GM23338 (cell line): ENCODE data around the gene PAFAH2. TPM values are rescaled to one million over a fixed set of nuclear protein-coding genes. Genes with fewer than 3 reads are reported as not detected.

ENCODE experiments used
- ATAC-seq: fragments of 200-7000 bp; cut with Tn5 transposase; 3 replicates; pipeline ENCODE4 v1.9.1; 2020
- DNase-seq: peaks from one replicate; pipeline ENCODE4 v3.0.0-alpha.2; 2015; ENCODE audit warnings: low spot score
- H2AFZ ChIP-seq: fragments of 200-600 bp; sonication (generic); 2 replicates; pipeline ENCODE4 v1.8.0; 2016; ENCODE audit warnings: antibody characterized with exemption, mild to moderate bottlenecking, moderate library complexity
- H3F3A ChIP-seq: fragments of 200-600 bp; sonication (generic); replicated peaks from 2 replicates; pipeline ENCODE4 v1.8.0; 2017; ENCODE audit warnings: antibody characterized with exemption, mixed run types, low read depth
- H3K27ac ChIP-seq: fragments of 200-600 bp; sonication (generic); 2 replicates; pipeline ENCODE4 v1.6.1; 2016; ENCODE audit warnings: low read depth
- H3K27me3 ChIP-seq: fragments of 200-600 bp; sonication (generic); 2 replicates; pipeline ENCODE4 v1.8.0; 2016; ENCODE audit warnings: mild to moderate bottlenecking, mixed run types, moderate library complexity; ENCODE audit not compliant: insufficient read depth
- H3K36me3 ChIP-seq: fragments of 200-600 bp; sonication (generic); 2 replicates; pipeline ENCODE4 v1.8.0; 2016; ENCODE audit warnings: mild to moderate bottlenecking; ENCODE audit not compliant: insufficient read depth
- H3K4me1 ChIP-seq: fragments of 200-600 bp; sonication (generic); 2 replicates; pipeline ENCODE4 v1.8.0; 2016; ENCODE audit warnings: mild to moderate bottlenecking, moderate library complexity; ENCODE audit not compliant: insufficient read depth
- H3K4me2 ChIP-seq: fragments of 200-600 bp; sonication (generic); 2 replicates; pipeline ENCODE4 v1.7.1; 2017; ENCODE audit warnings: mixed run types
- H3K4me3 ChIP-seq: fragments of 200-600 bp; sonication (generic); 2 replicates; pipeline ENCODE4 v1.6.1; 2016; ENCODE audit warnings: mixed run types
- H3K79me2 ChIP-seq: fragments of 200-600 bp; sonication (generic); replicated peaks from 2 replicates; pipeline ENCODE4 v1.8.0; 2017; ENCODE audit warnings: mild to moderate bottlenecking; ENCODE audit not compliant: insufficient read depth
- H3K9me2 ChIP-seq: fragments of 200-600 bp; sonication (generic); 2 replicates; pipeline ENCODE4 v1.8.0; 2017; ENCODE audit not compliant: insufficient read depth
- H4K20me1 ChIP-seq: fragments of 200-600 bp; sonication (generic); replicated peaks from 2 replicates; pipeline ENCODE4 v1.8.0; 2017; ENCODE audit warnings: mild to moderate bottlenecking; ENCODE audit not compliant: insufficient read depth
- H3K27ac Mint-ChIP-seq: 2 replicates; pipeline ENCODE4 v1.8.0; 2020; ENCODE audit warnings: inconsistent platforms, mild to moderate bottlenecking, moderate library complexity, mixed read lengths
- H3K27me3 Mint-ChIP-seq: 3 replicates; pipeline ENCODE4 v1.8.0; 2022; ENCODE audit warnings: low read depth, mild to moderate bottlenecking, moderate library complexity, mixed read lengths, inconsistent platforms; ENCODE audit not compliant: insufficient read depth, poor library complexity
- H3K36me3 Mint-ChIP-seq: 3 replicates; pipeline ENCODE4 v1.8.0; 2021; ENCODE audit warnings: low read depth, mild to moderate bottlenecking, inconsistent platforms, moderate library complexity, mixed read lengths
- H3K4me1 Mint-ChIP-seq: 3 replicates; pipeline ENCODE4 v1.8.0; 2020; ENCODE audit warnings: mild to moderate bottlenecking, inconsistent platforms, mixed read lengths
- H3K4me3 Mint-ChIP-seq: 3 replicates; pipeline ENCODE4 v1.8.0; 2021; ENCODE audit warnings: moderate library complexity, mild to moderate bottlenecking, inconsistent platforms, mixed read lengths
- H3K9me3 Mint-ChIP-seq: 3 replicates; pipeline ENCODE4 v1.8.0; 2020; ENCODE audit warnings: moderate library complexity, mild to moderate bottlenecking, inconsistent platforms, mixed read lengths
- CREB1 ChIP-seq: fragments of 250-450 bp; sonication (Bioruptor Pico); IDR thresholded peaks from 2 replicates; pipeline ENCODE4 v1.5.0; 2020; ENCODE audit warnings: low read depth, mild to moderate bottlenecking, moderate library complexity
- EZH2 ChIP-seq: fragments of 200-600 bp; sonication (generic); IDR thresholded peaks from one replicate; pipeline ENCODE4 v1.8.0; 2017; ENCODE audit warnings: antibody characterized with exemption, mild to moderate bottlenecking, low read depth; ENCODE audit not compliant: unreplicated experiment
- EZH2phosphoT487 ChIP-seq: fragments of 200-600 bp; sonication (generic); IDR thresholded peaks from one replicate; pipeline ENCODE4 v1.8.1; 2018; ENCODE audit warnings: antibody characterized with exemption; ENCODE audit not compliant: unreplicated experiment
- STAT1 ChIP-seq: IDR thresholded peaks from one replicate; pipeline ENCODE4 v1.6.1; 2016; ENCODE audit warnings: antibody characterized with exemption; ENCODE audit not compliant: unreplicated experiment
- ZNF114 ChIP-seq: fragments of 250-450 bp; sonication (Bioruptor Pico); IDR thresholded peaks from 2 replicates; pipeline ENCODE4 v1.5.0; 2020; ENCODE audit warnings: mild to moderate bottlenecking, moderate library complexity
- polyA plus RNA-seq: library from polyadenylated mRNA; unstranded; fragments of >200 nt; fragmentation: Nextera tagmentation; extraction: Ambion mirVana; gene quantifications from 2 replicates; pipeline ENCODE4 v1.2.1, GENCODE V29; 2016
- total RNA-seq: library from RNA; depleted of rRNA; stranded (reverse); fragments of >200 nt; shearing (Covaris generic); gene quantifications from 2 replicates; pipeline ENCODE4 v1.2.3, GENCODE V29; 2014
- TF ChIP-seq, protein P1 (sequence below): IDR thresholded peaks from one replicate; pipeline ENCODE4 v1.6.1; 2018; ENCODE audit warnings: antibody characterized with exemption; ENCODE audit not compliant: unreplicated experiment
- TF ChIP-seq, protein P2 (sequence below): IDR thresholded peaks from 2 replicates; pipeline ENCODE4 v1.6.1; 2016; ENCODE audit warnings: antibody characterized with exemption
- TF ChIP-seq, protein P3 (sequence below): fragments of 250-450 bp; sonication (Bioruptor Pico); IDR thresholded peaks from 2 replicates; pipeline ENCODE4 v1.5.0; 2020; ENCODE audit warnings: mild to moderate bottlenecking, moderate library complexity

PAFAH2 gene
- total and polyA plus RNA-seq, 2 experiments from 2014 or later = 5.7 to 10.3 TPM

DNA sequence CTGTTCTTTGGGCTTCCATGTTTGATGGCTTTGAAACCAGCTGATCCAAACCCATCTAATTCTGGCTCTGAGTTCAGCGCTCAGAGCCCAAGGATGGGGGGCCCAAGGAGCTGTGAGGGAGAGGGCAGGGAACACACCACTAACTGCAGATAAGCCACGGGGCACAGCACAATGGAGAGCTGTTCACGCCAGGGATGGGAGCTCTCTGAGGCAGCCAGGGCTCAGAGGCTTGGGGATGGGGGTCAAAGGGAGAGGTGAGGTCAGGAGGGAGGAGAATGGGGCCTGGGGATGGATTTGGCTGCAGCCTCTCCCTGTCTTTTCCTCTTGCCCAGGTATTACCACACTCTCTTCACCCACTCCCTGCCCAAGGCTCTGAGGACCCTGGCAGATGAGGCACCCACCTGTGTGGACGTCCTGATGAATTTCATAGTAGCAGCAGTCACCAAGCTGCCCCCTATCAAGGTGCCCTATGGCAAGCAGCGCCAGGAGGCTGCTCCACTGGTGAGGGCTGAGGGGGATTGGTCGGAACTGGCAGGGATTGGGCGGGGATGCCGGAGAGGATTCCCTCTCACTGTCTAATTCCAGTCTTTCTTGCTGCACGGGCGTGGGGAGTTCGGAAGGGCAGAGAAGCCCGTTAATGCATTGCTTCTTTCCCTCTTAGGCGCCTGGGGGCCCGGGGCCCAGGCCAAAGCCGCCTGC lies 36.8 kb upstream of the PAFAH2 start:
- H3K4me3 Mint-ChIP-seq = peak overlapping the region; percentile 84
- Histone ChIP-seq H3K4me1 (peaks cover 6% of the 10 kb centered on the region; the same call in 1 of the 2 replicates), H3K4me2 (peak overlapping the region; percentile 100), H3K9me2 (no peaks in the 10 kb centered on the region), H3K36me3 (no peaks in the 10 kb centered on the region), H4K20me1 (no peaks in the 10 kb centered on the region), H3K4me3 (peak overlapping the region; percentile 98), H3K27me3 (peaks cover 27% of the 10 kb centered on the region), H3K27ac (no peak overlapping the region), H3K79me2 (no peaks in the 10 kb centered on the region), H2AFZ (peak overlapping the region; percentile 99), H3F3A (no peaks in the 10 kb centered on the region)
- H3K36me3 Mint-ChIP-seq = no peaks in the 10 kb centered on the region
- peak; percentile 37 for DNase-seq
- no peaks in the 10 kb centered on the region; the same call in 2 of the 3 replicates for H3K9me3 Mint-ChIP-seq
- peak; percentile 28 for ATAC-seq
- peaks cover 31% of the 10 kb centered on the region for H3K27me3 Mint-ChIP-seq
- H3K4me1 Mint-ChIP-seq = peaks cover 5% of the 10 kb centered on the region; the same call in 2 of the 3 replicates
- TF ChIP-seq ZNF114 (CRISPR knock-in tag) (no peak), EZH2 (peak; percentile 34)
- TF ChIP-seq, protein P1, sequence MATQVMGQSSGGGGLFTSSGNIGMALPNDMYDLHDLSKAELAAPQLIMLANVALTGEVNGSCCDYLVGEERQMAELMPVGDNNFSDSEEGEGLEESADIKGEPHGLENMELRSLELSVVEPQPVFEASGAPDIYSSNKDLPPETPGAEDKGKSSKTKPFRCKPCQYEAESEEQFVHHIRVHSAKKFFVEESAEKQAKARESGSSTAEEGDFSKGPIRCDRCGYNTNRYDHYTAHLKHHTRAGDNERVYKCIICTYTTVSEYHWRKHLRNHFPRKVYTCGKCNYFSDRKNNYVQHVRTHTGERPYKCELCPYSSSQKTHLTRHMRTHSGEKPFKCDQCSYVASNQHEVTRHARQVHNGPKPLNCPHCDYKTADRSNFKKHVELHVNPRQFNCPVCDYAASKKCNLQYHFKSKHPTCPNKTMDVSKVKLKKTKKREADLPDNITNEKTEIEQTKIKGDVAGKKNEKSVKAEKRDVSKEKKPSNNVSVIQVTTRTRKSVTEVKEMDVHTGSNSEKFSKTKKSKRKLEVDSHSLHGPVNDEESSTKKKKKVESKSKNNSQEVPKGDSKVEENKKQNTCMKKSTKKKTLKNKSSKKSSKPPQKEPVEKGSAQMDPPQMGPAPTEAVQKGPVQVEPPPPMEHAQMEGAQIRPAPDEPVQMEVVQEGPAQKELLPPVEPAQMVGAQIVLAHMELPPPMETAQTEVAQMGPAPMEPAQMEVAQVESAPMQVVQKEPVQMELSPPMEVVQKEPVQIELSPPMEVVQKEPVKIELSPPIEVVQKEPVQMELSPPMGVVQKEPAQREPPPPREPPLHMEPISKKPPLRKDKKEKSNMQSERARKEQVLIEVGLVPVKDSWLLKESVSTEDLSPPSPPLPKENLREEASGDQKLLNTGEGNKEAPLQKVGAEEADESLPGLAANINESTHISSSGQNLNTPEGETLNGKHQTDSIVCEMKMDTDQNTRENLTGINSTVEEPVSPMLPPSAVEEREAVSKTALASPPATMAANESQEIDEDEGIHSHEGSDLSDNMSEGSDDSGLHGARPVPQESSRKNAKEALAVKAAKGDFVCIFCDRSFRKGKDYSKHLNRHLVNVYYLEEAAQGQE = no peak
- no peak overlapping the region for H3K27ac Mint-ChIP-seq

DNA sequence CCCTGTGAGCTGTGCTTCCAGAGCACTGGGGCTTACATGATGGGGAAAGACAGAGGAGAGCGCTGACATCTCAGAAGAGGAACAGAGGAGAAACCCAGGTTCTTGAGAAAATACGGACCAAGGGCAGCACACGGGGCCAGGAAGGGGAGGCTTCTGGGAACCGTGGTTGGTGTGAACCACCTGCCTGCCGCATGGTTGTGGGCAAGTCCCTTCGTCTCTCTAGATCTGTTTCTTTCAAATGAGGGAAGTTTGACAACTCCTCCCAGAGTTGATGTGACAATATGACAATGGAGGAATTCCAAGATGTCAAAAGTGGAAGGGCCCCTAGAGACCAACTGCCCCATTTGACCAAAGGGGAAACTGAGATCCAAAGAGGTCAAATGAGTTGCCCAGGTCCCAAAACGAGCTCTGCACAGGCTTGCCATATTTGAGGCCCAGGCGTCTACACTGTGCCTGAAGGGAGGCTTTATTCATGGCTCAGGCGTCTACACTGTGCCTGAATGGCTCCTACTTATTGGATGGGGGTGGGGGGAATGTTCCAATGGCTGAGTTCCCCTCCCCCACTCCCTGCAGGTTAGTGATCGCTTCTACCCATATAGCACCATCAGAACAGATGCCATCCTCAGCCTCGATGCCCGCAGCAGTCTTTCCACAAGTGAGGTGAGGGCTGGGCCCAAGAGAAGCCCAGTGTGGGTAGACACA lies 34.9 kb upstream of the PAFAH2 start:
- ATAC-seq (no peak), DNase-seq (no peak)
- Histone ChIP-seq H3K4me2 (no peak overlapping the region), H2AFZ (no peak overlapping the region), H4K20me1 (no peaks in the 10 kb centered on the region), H3K27ac (no peak overlapping the region), H3K4me3 (no peak overlapping the region), H3F3A (no peaks in the 10 kb centered on the region), H3K4me1 (peaks cover 6% of the 10 kb centered on the region; the same call in 1 of the 2 replicates), H3K9me2 (no peaks in the 10 kb centered on the region), H3K27me3 (peaks cover 27% of the 10 kb centered on the region), H3K79me2 (no peaks in the 10 kb centered on the region), H3K36me3 (no peaks in the 10 kb centered on the region)
- Mint-ChIP-seq H3K27ac (no peak overlapping the region), H3K36me3 (no peaks in the 10 kb centered on the region), H3K27me3 (peaks cover 31% of the 10 kb centered on the region), H3K9me3 (no peaks in the 10 kb centered on the region; the same call in 2 of the 3 replicates), H3K4me3 (no peak overlapping the region), H3K4me1 (peaks cover 5% of the 10 kb centered on the region; the same call in 2 of the 3 replicates)
- TF ChIP-seq STAT1 (no peak), CREB1 (CRISPR knock-in tag) (no peak), EZH2phosphoT487 (no peak), ZNF114 (CRISPR knock-in tag) (no peak)
- TF ChIP-seq, protein P2, sequence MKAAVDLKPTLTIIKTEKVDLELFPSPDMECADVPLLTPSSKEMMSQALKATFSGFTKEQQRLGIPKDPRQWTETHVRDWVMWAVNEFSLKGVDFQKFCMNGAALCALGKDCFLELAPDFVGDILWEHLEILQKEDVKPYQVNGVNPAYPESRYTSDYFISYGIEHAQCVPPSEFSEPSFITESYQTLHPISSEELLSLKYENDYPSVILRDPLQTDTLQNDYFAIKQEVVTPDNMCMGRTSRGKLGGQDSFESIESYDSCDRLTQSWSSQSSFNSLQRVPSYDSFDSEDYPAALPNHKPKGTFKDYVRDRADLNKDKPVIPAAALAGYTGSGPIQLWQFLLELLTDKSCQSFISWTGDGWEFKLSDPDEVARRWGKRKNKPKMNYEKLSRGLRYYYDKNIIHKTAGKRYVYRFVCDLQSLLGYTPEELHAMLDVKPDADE = no peak
- TF ChIP-seq, protein P3, sequence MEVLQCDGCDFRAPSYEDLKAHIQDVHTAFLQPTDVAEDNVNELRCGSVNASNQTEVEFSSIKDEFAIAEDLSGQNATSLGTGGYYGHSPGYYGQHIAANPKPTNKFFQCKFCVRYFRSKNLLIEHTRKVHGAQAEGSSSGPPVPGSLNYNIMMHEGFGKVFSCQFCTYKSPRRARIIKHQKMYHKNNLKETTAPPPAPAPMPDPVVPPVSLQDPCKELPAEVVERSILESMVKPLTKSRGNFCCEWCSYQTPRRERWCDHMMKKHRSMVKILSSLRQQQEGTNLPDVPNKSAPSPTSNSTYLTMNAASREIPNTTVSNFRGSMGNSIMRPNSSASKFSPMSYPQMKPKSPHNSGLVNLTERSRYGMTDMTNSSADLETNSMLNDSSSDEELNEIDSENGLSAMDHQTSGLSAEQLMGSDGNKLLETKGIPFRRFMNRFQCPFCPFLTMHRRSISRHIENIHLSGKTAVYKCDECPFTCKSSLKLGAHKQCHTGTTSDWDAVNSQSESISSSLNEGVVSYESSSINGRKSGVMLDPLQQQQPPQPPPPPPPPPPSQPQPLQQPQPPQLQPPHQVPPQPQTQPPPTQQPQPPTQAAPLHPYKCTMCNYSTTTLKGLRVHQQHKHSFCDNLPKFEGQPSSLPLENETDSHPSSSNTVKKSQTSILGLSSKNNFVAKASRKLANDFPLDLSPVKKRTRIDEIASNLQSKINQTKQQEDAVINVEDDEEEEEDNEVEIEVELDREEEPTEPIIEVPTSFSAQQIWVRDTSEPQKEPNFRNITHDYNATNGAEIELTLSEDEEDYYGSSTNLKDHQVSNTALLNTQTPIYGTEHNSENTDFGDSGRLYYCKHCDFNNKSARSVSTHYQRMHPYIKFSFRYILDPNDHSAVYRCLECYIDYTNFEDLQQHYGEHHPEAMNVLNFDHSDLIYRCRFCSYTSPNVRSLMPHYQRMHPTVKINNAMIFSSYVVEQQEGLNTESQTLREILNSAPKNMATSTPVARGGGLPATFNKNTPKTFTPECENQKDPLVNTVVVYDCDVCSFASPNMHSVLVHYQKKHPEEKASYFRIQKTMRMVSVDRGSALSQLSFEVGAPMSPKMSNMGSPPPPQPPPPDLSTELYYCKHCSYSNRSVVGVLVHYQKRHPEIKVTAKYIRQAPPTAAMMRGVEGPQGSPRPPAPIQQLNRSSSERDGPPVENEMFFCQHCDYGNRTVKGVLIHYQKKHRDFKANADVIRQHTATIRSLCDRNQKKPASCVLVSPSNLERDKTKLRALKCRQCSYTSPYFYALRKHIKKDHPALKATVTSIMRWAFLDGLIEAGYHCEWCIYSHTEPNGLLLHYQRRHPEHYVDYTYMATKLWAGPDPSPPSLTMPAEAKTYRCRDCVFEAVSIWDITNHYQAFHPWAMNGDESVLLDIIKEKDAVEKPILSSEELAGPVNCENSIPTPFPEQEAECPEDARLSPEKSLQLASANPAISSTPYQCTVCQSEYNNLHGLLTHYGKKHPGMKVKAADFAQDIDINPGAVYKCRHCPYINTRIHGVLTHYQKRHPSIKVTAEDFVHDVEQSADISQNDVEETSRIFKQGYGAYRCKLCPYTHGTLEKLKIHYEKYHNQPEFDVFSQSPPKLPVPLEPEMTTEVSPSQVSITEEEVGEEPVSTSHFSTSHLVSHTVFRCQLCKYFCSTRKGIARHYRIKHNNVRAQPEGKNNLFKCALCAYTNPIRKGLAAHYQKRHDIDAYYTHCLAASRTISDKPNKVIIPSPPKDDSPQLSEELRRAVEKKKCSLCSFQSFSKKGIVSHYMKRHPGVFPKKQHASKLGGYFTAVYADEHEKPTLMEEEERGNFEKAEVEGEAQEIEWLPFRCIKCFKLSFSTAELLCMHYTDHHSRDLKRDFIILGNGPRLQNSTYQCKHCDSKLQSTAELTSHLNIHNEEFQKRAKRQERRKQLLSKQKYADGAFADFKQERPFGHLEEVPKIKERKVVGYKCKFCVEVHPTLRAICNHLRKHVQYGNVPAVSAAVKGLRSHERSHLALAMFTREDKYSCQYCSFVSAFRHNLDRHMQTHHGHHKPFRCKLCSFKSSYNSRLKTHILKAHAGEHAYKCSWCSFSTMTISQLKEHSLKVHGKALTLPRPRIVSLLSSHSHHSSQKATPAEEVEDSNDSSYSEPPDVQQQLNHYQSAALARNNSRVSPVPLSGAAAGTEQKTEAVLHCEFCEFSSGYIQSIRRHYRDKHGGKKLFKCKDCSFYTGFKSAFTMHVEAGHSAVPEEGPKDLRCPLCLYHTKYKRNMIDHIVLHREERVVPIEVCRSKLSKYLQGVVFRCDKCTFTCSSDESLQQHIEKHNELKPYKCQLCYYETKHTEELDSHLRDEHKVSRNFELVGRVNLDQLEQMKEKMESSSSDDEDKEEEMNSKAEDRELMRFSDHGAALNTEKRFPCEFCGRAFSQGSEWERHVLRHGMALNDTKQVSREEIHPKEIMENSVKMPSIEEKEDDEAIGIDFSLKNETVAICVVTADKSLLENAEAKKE (CRISPR knock-in tag) = no peak
